Measurements from ENCODE around the gene PDCD2L.
A peak's percentile ranks its signal among the peaks of the same experiment; 100 is the strongest.

PDCD2L gene

GRCh38 chr19:34404109-34404909 is at the start of gene PDCD2L (continued):
- TF ChIP-seq PRDM2 (tag by site-specific recombination; IDR thresholded peaks at IDR 0.05; ENCODE audit: borderline replicate concordance), result peak; percentile 92; the same call in 1 of the 2 replicates
- peak; percentile 18; the same call in 1 of the 2 replicates for TF ChIP-seq ZNF580 (tag by site-specific recombination; IDR thresholded peaks at IDR 0.05)
- TF ChIP-seq ZIC2 (tag by site-specific recombination; IDR thresholded peaks at IDR 0.05), result peak; percentile 53; the same call in 1 of the 2 replicates
- no peak for TF ChIP-seq ZNF248 (tag by site-specific recombination; IDR thresholded peaks at IDR 0.05)
- no peak for TF ChIP-seq ZNF426 (tag by site-specific recombination; IDR thresholded peaks at IDR 0.05)
- no peak for TF ChIP-seq ZNF416 (tag by site-specific recombination; IDR thresholded peaks at IDR 0.05)
- TF ChIP-seq MZF1 (tag by site-specific recombination; IDR thresholded peaks at IDR 0.05; ENCODE audit: borderline replicate concordance), result no peak
- TF ChIP-seq ZBTB48 (tag by site-specific recombination; IDR thresholded peaks at IDR 0.05), result peak; percentile 93
- no peak for TF ChIP-seq ZNF658 (tag by site-specific recombination; IDR thresholded peaks at IDR 0.05)
- no peak; the same call in 1 of the 2 replicates for TF ChIP-seq GLIS2 (tag by site-specific recombination; IDR thresholded peaks at IDR 0.05)
- TF ChIP-seq ZFP37 (tag by site-specific recombination; IDR thresholded peaks at IDR 0.05), result peak; percentile 98
- no peak; the same call in 1 of the 2 replicates for TF ChIP-seq SP2 (tag by site-specific recombination; IDR thresholded peaks at IDR 0.05)
- TF ChIP-seq ZBTB1 (tag by site-specific recombination; IDR thresholded peaks at IDR 0.05), result 0 out of 2 replicates have a peak, but pooled peaks have one; percentile 58
- TF ChIP-seq ZNF423 (tag by site-specific recombination; IDR thresholded peaks at IDR 0.05), result no peak
- TF ChIP-seq ZNF529 (tag by site-specific recombination; IDR thresholded peaks at IDR 0.05; ENCODE audit: insufficient replicate concordance), result no peak
- TF ChIP-seq ZNF501 (tag by site-specific recombination; IDR thresholded peaks at IDR 0.05), result peak; percentile 99
- TF ChIP-seq ZNF791 (tag by site-specific recombination; IDR thresholded peaks at IDR 0.05), result no peak
- TF ChIP-seq ZNF280D (tag by site-specific recombination; IDR thresholded peaks at IDR 0.05), result peak; percentile 93
- peak; percentile 97 for TF ChIP-seq ZNF335 (tag by site-specific recombination; conservative IDR thresholded peaks at IDR 0.05)
- TF ChIP-seq IKZF3 (tag by site-specific recombination; IDR thresholded peaks at IDR 0.05), result peak; percentile 22; the same call in 1 of the 2 replicates
- TF ChIP-seq ZNF19 (tag by site-specific recombination; IDR thresholded peaks at IDR 0.05; ENCODE audit: low read depth), result no peak
- TF ChIP-seq ZSCAN16 (tag by site-specific recombination; IDR thresholded peaks at IDR 0.05), result peak; percentile 63; the same call in 1 of the 2 replicates
- TF ChIP-seq ZBTB17 (tag by site-specific recombination; IDR thresholded peaks at IDR 0.05), result peak; percentile 82
- TF ChIP-seq ZNF558 (tag by site-specific recombination; IDR thresholded peaks at IDR 0.05), result no peak
- peak; percentile 62; the same call in 1 of the 2 replicates for TF ChIP-seq REST (tag by site-specific recombination; IDR thresholded peaks at IDR 0.05)
- TF ChIP-seq ZNF292 (tag by site-specific recombination; IDR thresholded peaks at IDR 0.05; ENCODE audit: borderline replicate concordance, low read depth), result no peak
- TF ChIP-seq ZNF555 (tag by site-specific recombination; conservative IDR thresholded peaks at IDR 0.05), result no peak
